NCI-H146 treated with DMSO at 0.1 percent for 48 hours (cell line): Measurements from ENCODE around the gene PKP1.

Source experiments
- DNase-seq: peaks from one replicate; lab custom pipeline; 2025; ENCODE audit not compliant: unreplicated experiment; lab: John Stamatoyannopoulos, UW

PKP1 gene

GRCh38 chr1:201281573-201281972, 1.7 kb upstream of the PKP1 start:
- no peak for DNase-seq

- DNase-seq = no peak
These were observed 1.1 kb upstream of the PKP1 start for GRCh38 chr1:201282216-201282615.

- DNase-seq = no peak
These were observed 689 bp downstream of the PKP1 start for GRCh38 chr1:201283836-201284553.

DNA sequence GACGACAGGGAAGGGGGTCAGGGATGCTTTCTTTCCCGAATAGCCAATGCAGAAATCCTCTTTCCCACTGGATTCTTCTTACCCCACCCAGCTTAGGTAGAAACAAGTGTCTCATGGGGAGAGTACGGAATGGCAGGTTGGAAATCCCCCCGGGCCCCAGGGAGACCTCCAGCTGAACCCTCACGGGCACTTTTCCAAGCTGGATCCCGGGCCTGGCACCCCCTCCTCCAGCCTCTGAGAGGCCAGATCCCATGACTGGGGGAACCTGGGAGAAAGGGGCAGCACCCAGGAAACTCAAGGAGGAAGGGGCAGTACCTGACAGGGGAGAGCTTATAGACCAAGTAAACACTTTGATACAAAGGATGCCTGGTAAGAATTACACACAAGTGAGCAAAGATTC, 1.3 kb downstream of the PKP1 start:
- no peak for DNase-seq

DNA sequence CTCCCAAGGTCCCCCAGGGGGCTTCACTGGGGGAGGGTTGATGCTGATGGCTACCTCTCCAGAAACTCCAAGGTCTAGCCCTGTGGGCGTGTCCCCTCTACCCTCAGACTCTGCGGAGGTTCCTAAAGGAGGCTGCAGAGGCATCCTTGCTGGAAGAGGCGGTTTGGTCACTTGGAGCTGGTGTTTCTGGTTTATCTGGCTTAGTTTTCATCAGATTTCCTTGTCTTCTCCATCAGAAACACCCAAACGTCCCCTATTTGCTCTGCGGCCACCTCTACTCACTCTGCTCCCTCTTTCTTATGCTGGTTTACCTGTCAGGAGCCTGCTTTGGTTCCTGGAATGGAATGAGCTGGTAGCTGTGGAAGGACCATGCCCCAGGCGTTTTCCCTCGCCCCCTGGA, 2.5 kb downstream of the PKP1 start:
- DNase-seq = no peak

GRCh38 chr1:201286445-201286844, 3.1 kb downstream of the PKP1 start:
- DNase-seq = no peak

GRCh38 chr1:201288007-201288406, 4.7 kb downstream of the PKP1 start:
- DNase-seq = no peak

GRCh38 chr1:201288765-201289164, 5.5 kb downstream of the PKP1 start:
- DNase-seq = no peak

- DNase-seq = no peak
These were observed 7.2 kb downstream of the PKP1 start for GRCh38 chr1:201290551-201290950.

DNA sequence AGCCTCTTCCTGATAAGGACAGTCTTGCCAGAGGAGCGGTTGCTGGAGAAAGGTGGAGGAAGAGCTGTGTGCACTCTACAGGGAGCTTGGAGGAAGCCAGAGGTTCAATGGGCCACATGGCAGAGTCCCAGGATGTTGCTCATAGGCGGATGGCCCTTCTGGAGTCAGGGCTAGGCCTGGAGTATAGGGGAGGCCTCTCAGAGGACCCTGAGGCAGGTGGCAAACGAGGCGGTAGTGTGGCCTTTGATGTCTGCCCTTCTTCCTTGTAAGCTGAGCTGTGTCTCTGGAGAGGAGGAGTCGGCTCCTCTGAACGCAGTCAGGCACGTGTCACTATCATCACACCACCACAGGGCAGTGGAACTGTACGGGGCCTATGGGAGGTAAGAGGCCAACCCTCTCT, 8.6 kb downstream of the PKP1 start:
- no peak for DNase-seq

GRCh38 chr1:201294876-201295275, 11.6 kb downstream of the PKP1 start:
- DNase-seq = no peak

- DNase-seq = no peak
These were observed 12.0 kb downstream of the PKP1 start for GRCh38 chr1:201295346-201295745.

DNA sequence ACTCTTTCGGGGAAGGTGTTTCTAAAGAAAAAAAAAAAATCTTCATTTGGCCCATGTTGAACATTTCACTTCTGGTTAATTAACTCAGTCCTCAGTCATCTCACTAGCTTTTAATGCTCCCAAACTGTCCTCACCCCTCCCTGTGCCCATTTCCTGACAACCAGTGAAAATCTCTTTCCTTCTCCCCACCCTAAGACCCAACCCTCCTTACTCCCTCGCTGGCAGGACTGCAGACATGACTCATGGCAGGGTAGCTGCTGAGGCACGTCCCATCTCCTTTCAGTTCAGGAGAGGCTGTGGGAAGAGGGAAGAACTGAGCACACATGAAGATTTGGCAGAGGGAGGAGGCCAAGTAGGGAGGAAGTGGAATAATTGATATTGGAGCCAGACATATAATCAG, 12.6 kb downstream of the PKP1 start:
- DNase-seq = no peak

GRCh38 chr1:201296352-201296751, 13.0 kb downstream of the PKP1 start:
- no peak for DNase-seq

DNA sequence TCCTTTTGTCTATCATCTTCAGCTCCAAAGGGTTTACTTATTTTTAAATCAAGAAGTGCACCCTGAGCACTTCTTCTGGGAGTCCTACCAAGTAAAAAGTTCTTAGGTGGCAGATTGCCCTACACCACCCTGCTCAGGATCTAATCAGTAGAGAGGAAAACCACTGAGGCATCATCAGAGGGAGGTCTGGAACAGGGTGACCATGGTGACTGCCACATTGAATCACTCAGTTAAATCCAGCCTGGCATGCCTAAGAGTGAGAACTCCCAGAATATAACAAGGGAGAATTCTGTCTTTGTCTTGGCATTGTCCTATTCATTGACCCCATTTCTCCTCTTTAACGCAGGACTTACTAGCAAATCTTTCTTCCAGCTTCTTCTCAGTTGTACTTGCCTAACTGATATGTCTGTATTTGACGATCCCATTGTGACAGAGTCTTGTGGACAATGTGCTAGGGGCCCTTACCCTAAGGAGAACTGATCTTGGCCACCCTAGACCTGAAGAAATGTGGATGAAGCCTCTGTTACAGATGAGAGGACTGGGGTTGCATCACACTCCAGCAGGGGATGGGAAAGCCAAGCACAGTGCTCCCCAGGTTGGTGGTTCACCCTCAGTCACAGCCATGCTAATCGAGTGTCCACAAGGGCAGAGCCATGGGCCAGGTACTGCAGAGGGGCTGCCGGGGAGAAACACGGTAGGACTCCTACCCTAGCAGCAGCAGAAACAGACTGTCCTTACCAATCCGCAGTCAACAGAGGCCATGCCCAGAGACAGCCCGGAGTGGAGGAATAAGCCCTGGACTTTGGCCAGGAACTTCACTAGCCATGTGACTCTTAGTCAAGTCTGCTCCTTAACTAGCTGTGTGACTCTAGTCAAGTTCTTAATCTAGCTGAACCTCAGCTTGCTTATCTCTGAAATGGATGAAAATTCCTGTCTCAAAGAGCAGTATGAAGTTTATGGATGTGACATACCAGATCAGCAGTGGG, 15.4 kb downstream of the PKP1 start:
- DNase-seq = no peak

GRCh38 chr1:201299968-201300367, 16.7 kb downstream of the PKP1 start:
- DNase-seq = no peak

- DNase-seq = no peak
These were observed 17.3 kb downstream of the PKP1 start for GRCh38 chr1:201300641-201301040.

- no peak for DNase-seq
These were observed 19.2 kb downstream of the PKP1 start for GRCh38 chr1:201302163-201303152.

- DNase-seq = no peak
These were observed 20.8 kb downstream of the PKP1 start for GRCh38 chr1:201304126-201304525.

GRCh38 chr1:201305815-201306214, 22.5 kb downstream of the PKP1 start:
- no peak for DNase-seq

GRCh38 chr1:201307231-201307630, 23.9 kb downstream of the PKP1 start:
- DNase-seq = no peak
